DOHH2 (cell line): ENCODE measurements around the gene GLOD4.

Experiments
- H3F3A ChIP-seq: fragments of 200-600 bp; sonication (generic), shearing (Covaris generic); 2 replicates; pipeline ENCODE4 v1.6.0; 2016; ENCODE audit warnings: antibody characterized with exemption, mild to moderate bottlenecking; ENCODE audit not compliant: control insufficient read depth, insufficient read depth
- H3K27ac ChIP-seq: fragments of 200-600 bp; sonication (generic); 2 replicates; pipeline ENCODE4 v1.5.1; 2014; ENCODE audit warnings: low read depth, mild to moderate bottlenecking, low read length, moderate library complexity
- H3K27me3 ChIP-seq: fragments of 200-600 bp; sonication (generic); 2 replicates; pipeline ENCODE4 v1.6.1; 2014; ENCODE audit warnings: mild to moderate bottlenecking, low read length, mixed read lengths; ENCODE audit not compliant: control insufficient read depth
- H3K36me3 ChIP-seq: fragments of 200-600 bp; sonication (generic); 2 replicates; pipeline ENCODE4 v1.6.1; 2014; ENCODE audit warnings: mild to moderate bottlenecking, low read length, moderate library complexity, mixed read lengths; ENCODE audit not compliant: control insufficient read depth
- H3K4me1 ChIP-seq: fragments of 200-600 bp; sonication (generic); 2 replicates; pipeline ENCODE4 v1.6.1; 2014; ENCODE audit warnings: mild to moderate bottlenecking, low read length, mixed read lengths; ENCODE audit not compliant: control insufficient read depth
- H3K4me2 ChIP-seq: fragments of 200-600 bp; sonication (generic); 2 replicates; pipeline ENCODE4 v1.6.0; 2014; ENCODE audit warnings: mild to moderate bottlenecking, low read length, moderate library complexity
- H3K4me3 ChIP-seq: fragments of 200-600 bp; sonication (generic); 2 replicates; pipeline ENCODE4 v1.5.1; 2014; ENCODE audit warnings: mild to moderate bottlenecking, low read length, mixed read lengths
- H3K79me2 ChIP-seq: fragments of 200-600 bp; sonication (generic); 2 replicates; pipeline ENCODE4 v1.6.1; 2014; ENCODE audit warnings: mild to moderate bottlenecking, low read length, mixed read lengths; ENCODE audit not compliant: control insufficient read depth
- H3K9me2 ChIP-seq: fragments of 200-600 bp; sonication (generic); replicated peaks from 2 replicates; pipeline ENCODE4 v1.6.1; 2014; ENCODE audit warnings: mild to moderate bottlenecking, low read length, mixed read lengths; ENCODE audit not compliant: control insufficient read depth
- H3K9me3 ChIP-seq: fragments of 200-600 bp; sonication (generic); 2 replicates; pipeline ENCODE4 v1.6.1; 2014; ENCODE audit warnings: antibody characterized with exemption, low read length, mixed read lengths; ENCODE audit not compliant: control insufficient read depth, insufficient read depth
- H4K20me1 ChIP-seq: fragments of 200-600 bp; sonication (generic); 2 replicates; pipeline ENCODE4 v1.6.0; 2014; ENCODE audit warnings: low read depth, mild to moderate bottlenecking, antibody characterized with exemption, low read length, moderate library complexity; ENCODE audit not compliant: control insufficient read depth, insufficient read depth
- EZH2phosphoT487 ChIP-seq: fragments of 200-600 bp; sonication (generic); IDR thresholded peaks from 2 replicates; pipeline ENCODE4 v1.6.1; 2017; ENCODE audit warnings: borderline replicate concordance, mild to moderate bottlenecking, antibody characterized with exemption, low read length, moderate library complexity, mixed read lengths
- TF ChIP-seq, protein P1 (sequence below): fragments of 200-600 bp; sonication (generic); IDR thresholded peaks from one replicate; pipeline ENCODE4 v1.5.1; 2014; ENCODE audit warnings: antibody characterized with exemption, mild to moderate bottlenecking, low read depth, low read length; ENCODE audit not compliant: poor library complexity, severe bottlenecking

Gene GLOD4

GRCh38 chr17:804541-805435 lies 22.7 kb upstream of the GLOD4 start:
- Histone ChIP-seq H3K9me2 (no peaks in the 10 kb centered on the region), H3K4me1 (peaks cover 31% of the 10 kb centered on the region), H3K27ac (no peak overlapping the region), H3F3A (no peaks in the 10 kb centered on the region), H3K4me2 (no peak overlapping the region), H4K20me1 (no peaks in the 10 kb centered on the region), H3K27me3 (no peaks in the 10 kb centered on the region), H3K9me3 (no peaks in the 10 kb centered on the region), H3K4me3 (no peak overlapping the region), H3K36me3 (peaks cover 3% of the 10 kb centered on the region; the same call in 1 of the 2 replicates), H3K79me2 (peaks cover 22% of the 10 kb centered on the region)
- TF ChIP-seq, protein P1, sequence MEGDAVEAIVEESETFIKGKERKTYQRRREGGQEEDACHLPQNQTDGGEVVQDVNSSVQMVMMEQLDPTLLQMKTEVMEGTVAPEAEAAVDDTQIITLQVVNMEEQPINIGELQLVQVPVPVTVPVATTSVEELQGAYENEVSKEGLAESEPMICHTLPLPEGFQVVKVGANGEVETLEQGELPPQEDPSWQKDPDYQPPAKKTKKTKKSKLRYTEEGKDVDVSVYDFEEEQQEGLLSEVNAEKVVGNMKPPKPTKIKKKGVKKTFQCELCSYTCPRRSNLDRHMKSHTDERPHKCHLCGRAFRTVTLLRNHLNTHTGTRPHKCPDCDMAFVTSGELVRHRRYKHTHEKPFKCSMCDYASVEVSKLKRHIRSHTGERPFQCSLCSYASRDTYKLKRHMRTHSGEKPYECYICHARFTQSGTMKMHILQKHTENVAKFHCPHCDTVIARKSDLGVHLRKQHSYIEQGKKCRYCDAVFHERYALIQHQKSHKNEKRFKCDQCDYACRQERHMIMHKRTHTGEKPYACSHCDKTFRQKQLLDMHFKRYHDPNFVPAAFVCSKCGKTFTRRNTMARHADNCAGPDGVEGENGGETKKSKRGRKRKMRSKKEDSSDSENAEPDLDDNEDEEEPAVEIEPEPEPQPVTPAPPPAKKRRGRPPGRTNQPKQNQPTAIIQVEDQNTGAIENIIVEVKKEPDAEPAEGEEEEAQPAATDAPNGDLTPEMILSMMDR = no peak
- TF ChIP-seq EZH2phosphoT487 = no peak

DNA sequence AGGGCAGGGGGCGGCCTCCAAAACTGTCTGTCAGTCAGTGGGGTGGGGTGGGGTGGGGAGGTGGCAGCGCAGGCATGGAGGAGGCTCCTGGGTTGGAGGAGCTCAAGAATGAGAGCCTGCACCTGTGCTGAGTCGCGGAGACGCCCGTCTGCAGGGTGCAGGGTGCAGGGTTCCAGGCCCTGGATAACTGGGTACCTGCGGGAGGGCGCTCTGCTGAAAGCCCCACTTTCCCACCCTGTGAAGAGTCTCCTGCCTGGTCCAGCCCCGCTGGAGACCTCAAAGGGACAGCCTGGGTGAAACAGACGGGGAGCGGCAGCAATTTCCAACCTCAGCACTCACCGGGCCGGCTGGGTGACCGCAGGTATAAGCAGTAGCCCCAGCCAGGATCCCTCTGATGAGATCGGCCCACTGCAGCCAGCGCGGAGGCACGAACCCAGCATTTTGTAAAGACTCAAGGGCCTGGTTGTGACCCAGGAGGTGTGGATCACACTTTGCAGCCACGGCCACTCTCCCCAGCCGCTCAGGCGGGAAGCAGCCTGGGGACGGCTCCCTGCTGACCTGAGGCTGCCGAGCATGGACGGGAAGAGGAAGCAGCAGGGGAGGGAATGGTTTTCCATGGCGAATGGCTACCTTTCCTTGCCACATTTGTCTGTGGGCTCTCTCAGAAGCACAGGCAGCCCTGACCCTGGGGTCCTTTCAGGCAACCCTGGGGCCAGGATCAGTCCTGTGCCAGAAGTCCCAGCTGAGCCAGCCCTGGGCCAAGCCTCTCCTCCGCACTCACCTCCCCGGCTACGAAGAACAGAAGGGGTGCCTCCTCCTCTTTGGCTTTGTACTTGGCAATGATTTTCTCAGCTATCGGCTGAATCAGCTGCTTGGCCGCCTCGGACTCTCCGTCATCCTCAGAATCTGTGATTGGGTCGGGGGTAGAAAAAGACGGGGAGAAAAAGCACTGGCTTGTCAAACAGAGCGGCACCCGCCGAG lies 21.1 kb upstream of the GLOD4 start:
- H3K4me3 ChIP-seq = no peak overlapping the region
- peaks cover 31% of the 10 kb centered on the region for H3K4me1 ChIP-seq
- TF ChIP-seq, protein P1 = no peak
- TF ChIP-seq EZH2phosphoT487 = no peak
- no peaks in the 10 kb centered on the region for H3K9me3 ChIP-seq
- no peaks in the 10 kb centered on the region for H4K20me1 ChIP-seq
- no peaks in the 10 kb centered on the region for H3F3A ChIP-seq
- H3K36me3 ChIP-seq = peaks cover 3% of the 10 kb centered on the region; the same call in 1 of the 2 replicates
- no peaks in the 10 kb centered on the region for H3K9me2 ChIP-seq
- peaks cover 22% of the 10 kb centered on the region for H3K79me2 ChIP-seq
- H3K27ac ChIP-seq = no peak overlapping the region
- no peaks in the 10 kb centered on the region for H3K27me3 ChIP-seq
- peak overlapping the region; percentile 69 for H3K4me2 ChIP-seq

- Histone ChIP-seq H3K9me2 (no peaks in the 10 kb centered on the region), H3K4me2 (peak overlapping the region; percentile 69), H3K36me3 (peaks cover 3% of the 10 kb centered on the region; the same call in 1 of the 2 replicates), H3K79me2 (peaks cover 22% of the 10 kb centered on the region), H3K4me1 (peaks cover 31% of the 10 kb centered on the region), H3F3A (no peaks in the 10 kb centered on the region), H3K4me3 (peak overlapping the region; percentile 75), H3K27ac (no peak overlapping the region), H3K27me3 (no peaks in the 10 kb centered on the region), H4K20me1 (no peaks in the 10 kb centered on the region), H3K9me3 (no peaks in the 10 kb centered on the region)
- TF ChIP-seq EZH2phosphoT487 = no peak
- TF ChIP-seq, protein P1 = no peak
Observed at GRCh38 chr17:802481-802880, 20.4 kb upstream of the GLOD4 start.
